PC-9 (cell line): ENCODE data around the gene TTC32.

ENCODE experiments used
- EZH2 ChIP-seq: fragments of 200-600 bp; sonication (generic); IDR thresholded peaks from 2 replicates; pipeline ENCODE4 v1.8.0; 2017; ENCODE audit warnings: antibody characterized with exemption, low read depth
- TF ChIP-seq, protein P1 (sequence below): fragments of 200-600 bp; sonication (generic); conservative IDR thresholded peaks from 2 replicates; pipeline ENCODE4 v1.6.1; 2017; ENCODE audit warnings: mixed run types, antibody characterized with exemption, mild to moderate bottlenecking, moderate library complexity

DNA sequence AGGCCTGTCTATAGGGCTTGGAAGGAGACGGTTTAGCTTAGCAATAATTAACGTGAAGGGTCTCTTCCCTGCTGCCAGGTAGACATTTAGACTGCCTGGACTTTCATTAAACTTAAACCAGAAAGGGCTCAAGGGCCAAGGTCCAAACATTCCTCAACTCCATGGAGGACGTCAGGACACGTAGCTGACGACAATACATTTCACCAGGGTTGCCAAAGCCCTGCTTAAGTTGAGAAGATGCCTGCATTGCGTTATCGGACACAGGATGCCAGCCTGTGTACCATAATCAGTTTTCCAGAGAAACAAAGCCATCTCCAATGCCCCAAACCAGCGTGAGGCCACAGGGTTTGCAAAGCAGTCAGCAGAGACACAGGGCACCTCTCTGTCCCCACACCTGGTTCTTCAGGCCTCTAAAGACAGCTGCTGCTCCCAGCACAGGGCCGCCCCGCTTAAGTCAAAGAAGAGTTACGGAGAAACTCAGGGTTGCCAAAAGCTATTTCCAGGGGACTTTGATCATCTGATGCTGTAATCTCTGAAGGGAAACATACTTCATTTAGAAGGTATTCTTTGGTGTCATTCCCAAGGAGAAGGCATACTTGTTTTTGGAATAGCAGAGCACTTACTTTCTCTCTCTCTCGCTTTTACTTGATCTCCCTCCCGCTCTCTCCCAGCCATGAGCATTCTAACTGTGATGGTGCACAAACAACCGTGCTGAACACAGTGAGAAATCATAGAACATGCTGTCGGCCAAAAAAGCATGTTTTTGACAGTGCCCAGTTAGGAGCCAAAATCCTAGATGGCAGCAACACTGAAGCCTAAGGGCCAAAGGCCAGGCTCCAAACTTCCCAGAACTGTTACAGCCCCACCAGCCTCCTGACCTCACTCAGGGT lies 46.0 kb downstream of the TTC32 start:
- TF ChIP-seq, protein P1, sequence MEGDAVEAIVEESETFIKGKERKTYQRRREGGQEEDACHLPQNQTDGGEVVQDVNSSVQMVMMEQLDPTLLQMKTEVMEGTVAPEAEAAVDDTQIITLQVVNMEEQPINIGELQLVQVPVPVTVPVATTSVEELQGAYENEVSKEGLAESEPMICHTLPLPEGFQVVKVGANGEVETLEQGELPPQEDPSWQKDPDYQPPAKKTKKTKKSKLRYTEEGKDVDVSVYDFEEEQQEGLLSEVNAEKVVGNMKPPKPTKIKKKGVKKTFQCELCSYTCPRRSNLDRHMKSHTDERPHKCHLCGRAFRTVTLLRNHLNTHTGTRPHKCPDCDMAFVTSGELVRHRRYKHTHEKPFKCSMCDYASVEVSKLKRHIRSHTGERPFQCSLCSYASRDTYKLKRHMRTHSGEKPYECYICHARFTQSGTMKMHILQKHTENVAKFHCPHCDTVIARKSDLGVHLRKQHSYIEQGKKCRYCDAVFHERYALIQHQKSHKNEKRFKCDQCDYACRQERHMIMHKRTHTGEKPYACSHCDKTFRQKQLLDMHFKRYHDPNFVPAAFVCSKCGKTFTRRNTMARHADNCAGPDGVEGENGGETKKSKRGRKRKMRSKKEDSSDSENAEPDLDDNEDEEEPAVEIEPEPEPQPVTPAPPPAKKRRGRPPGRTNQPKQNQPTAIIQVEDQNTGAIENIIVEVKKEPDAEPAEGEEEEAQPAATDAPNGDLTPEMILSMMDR = no peak
- no peak for TF ChIP-seq EZH2
